GM18508 (cell line): ENCODE measurements around the gene NEDD4L.
"Not testable (repeated sequence)": the region's sequence is repeated elsewhere in the genome, so short reads cannot be mapped to it uniquely, and the experiment has no call there.

Source experiments
- ATAC-seq: cut with Tn5 transposase; IDR thresholded peaks from one replicate; pipeline ENCODE4 v1.9.1; 2021; ENCODE audit warnings: moderate number of reproducible peaks; ENCODE audit not compliant: insufficient read depth, unreplicated experiment

Gene NEDD4L

GRCh38 chr18:58050963-58051362, 6.9 kb downstream of the NEDD4L start:
- not testable (repeated sequence) for ATAC-seq

DNA sequence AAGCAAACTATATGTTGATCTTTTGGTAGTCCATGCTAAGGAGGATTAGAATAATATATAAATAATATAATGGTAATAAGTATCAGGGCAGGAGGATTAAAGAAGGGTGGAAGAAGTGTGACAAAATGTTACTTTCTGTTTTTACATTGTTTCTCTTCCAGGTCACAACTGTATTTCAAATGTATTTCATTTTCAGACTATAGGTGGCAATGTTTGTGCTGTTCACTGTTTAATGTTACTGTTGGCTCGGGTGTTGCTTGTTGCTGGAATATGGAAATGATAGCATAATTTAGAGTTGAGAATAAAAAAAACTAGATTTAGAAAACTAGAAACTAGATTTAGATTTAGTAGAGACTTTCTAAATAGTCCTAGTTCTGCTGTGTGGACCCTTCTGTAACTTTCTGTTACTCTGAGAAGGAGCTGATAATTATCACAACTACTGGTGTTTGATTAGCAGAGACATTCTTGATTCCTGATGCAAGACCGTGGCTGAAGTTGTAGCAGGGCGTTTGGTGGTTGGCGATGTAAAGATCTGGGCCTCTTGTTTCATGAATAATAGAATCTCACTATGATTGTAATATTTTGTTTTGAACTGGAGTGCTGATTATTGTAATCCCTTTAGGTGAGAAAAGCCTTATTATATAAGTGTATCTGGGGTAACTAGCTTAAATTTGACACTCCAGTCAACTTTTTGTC, 7.9 kb downstream of the NEDD4L start:
- ATAC-seq, result peak; percentile 74

GRCh38 chr18:58052960-58053359, 8.9 kb downstream of the NEDD4L start:
- ATAC-seq, result no peak

DNA sequence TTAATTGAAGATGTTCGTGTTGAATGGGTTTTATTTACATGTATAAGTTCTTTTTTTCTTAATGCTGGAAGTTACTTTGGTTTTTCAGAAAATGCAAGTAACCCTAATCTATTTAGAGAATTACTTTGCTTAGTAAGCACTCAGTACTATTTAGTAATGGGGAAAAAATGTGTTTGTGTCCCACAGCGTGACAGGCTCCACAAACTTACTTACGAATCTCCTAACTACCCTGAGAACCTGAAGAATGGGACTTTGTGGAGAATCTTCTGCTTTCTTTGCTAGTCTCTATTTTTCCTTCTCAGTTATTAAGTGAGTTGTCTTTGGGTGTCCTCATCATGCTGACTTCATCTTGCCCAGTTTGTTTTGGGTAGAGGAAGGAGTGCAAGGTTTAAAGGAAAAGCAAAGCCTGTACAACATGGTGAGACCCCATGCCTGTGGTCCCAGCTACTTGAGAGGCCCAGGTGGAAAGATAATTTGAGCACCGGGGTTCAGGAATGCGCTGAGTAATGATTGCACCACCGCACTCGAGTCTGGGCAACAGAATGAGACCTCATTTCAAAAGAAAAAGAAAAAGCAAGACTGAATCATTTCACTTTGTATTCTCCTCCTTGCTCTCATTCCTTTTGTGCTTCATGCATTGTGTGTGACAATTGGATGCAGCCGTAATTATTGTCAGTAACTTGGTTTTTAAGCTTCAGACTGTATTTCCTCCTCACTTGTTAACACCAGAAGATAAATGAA, 10.2 kb downstream of the NEDD4L start:
- ATAC-seq, result no peak

DNA sequence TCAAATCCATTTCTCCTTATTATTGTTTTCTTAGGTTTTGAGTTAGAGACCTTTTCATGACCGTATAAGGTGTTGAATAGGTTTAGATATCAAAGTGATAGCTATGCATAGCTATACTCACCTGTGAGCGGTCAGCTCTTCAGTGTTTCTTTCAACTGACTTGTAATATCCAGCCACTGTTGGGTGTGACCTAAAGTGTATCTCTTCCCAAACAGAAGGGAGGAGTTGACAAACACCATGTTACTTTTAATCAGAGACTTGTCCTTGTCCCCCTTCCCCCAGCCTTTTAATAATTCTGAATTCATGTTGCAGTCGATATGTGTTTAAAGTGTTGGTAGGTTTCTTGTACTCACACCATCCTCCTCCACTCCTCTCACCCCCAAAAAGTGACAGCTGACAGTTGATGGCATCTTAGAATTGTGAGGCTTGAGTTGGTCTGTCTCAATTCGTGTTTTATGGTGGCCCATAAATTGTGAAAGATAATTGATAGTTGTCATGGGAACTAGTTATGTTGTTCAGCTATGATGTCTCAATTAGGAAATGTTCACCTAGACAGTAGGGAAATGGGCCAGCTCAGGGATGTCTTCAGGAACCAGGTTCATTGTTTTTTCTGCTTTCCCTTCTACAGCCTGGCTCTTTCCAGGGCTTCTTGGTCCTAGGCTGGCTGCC, 12.0 kb downstream of the NEDD4L start:
- ATAC-seq, result no peak

- no peak for ATAC-seq
These were observed 12.8 kb downstream of the NEDD4L start for GRCh38 chr18:58056852-58057251.

DNA sequence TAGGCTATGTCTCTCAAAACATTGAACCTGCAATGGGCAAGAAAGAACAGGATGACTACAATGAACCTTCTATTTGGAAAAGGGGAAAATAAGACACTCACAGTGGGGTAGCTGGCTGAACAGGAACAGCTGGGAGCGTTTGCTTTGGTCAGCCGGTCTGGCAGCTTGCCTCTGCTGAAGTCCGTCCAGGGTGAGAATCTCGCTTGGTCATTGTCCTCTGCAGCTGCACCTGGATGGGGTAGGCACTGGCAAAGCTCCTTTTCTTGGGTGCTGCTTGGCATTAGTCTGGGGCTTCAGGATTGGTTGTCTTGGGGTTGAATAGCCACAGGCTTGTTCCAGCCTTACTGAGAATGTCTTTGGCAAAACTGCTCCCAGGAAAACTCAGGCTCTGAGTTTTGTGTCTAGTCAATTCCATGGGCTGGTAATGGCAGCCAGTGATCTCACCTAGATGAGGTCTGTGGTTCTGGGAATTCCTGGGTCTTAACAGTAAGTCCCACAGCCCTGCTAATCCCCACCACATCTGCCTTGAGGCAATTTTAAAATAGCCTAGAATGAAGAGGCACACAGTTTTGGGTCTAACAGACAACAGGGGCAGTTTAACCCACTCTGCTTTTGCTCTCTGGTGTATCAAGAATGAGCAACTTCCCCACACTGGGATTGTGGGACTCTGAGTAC, 13.4 kb downstream of the NEDD4L start:
- ATAC-seq, result no peak

DNA sequence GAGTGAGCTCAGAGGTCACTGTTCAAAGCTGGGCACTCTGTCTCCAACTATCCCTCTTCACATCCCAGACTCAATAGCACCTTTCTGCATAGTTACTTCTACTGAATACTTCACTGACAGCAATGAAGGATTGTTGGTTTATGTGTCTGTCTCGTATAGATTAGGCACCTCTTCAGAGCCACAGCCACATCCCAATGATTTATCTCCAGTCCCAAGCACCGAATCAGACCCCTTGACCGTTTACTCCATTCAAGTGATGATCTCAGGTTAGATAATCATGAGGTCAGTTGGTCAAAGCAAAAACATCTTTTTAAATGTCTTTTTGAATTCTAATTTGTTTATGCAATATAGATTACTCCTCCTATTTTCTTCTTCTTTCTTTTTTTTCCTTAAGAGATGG, 14.7 kb downstream of the NEDD4L start:
- ATAC-seq, result no peak

DNA sequence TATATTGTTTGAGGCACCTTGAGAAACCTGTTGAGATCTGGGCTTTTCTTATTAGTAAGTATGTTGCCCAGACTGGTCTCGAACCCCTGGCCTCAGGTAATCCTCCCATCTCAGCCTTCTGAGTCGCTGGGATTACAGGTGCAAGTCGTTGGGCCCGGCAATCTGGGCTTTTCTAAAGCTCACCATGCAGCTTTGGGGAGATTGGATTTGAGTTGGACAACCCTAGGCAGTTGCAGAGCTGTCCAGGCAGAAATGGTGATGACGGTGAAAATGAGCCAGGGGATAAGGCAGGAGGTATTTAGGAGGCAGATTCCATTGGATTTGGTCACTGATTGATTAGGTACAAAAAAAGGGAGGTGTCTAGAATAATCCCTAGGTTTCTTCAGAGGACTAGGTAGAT, 16.2 kb downstream of the NEDD4L start:
- ATAC-seq, result no peak

GRCh38 chr18:58061349-58061748, 17.3 kb downstream of the NEDD4L start:
- no peak for ATAC-seq

DNA sequence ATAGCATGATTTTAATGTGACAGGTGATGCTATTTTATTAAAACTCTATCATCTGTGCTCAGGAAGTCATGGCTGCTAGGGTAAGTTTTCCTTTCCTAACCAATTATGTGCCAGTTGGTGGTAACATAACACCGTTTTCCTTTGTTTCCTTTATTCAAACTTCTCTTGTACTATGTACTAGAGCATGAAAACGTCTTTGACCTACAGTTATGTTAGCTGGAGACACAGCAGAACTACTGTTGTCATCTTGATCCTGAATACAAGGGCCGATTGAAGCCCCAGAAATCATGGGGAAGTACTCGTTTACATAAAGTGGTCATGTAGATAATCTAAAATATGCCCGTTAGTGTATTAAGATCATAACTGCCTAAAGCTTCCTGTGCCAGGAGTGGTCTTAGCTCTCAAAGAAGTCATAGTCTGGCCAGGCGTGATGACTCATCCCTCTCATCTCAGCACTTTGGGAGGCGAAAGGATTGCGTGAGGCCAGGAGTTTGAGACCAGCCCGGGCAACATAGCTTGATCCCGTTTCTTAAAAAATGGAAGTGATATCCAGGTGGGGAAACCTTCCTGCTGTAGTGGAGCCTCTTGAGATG, 20.5 kb downstream of the NEDD4L start:
- no peak for ATAC-seq

GRCh38 chr18:58065956-58066355, 21.9 kb downstream of the NEDD4L start:
- ATAC-seq, result no peak

- no peak for ATAC-seq
These were observed 23.6 kb downstream of the NEDD4L start for GRCh38 chr18:58067601-58068000.

DNA sequence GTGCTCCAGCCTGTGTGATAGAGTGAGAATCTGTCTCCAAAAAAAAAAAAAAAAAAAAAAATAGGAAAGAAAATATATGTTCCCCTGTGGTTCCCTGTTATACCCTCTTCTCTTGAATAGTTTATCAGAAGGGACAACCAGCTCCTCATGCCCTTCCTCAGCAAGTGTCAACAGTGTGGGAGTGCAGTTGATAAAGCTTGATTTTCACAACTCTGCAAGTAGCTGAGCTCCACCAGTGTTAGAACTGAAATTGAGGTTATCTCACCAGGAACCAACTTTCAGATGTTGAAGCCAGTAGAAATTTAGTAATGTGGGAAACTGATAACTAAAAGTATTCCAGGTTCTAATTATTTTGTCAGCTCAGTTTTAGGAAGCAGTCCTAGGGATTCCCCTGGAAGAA, 25.1 kb downstream of the NEDD4L start:
- no peak for ATAC-seq

DNA sequence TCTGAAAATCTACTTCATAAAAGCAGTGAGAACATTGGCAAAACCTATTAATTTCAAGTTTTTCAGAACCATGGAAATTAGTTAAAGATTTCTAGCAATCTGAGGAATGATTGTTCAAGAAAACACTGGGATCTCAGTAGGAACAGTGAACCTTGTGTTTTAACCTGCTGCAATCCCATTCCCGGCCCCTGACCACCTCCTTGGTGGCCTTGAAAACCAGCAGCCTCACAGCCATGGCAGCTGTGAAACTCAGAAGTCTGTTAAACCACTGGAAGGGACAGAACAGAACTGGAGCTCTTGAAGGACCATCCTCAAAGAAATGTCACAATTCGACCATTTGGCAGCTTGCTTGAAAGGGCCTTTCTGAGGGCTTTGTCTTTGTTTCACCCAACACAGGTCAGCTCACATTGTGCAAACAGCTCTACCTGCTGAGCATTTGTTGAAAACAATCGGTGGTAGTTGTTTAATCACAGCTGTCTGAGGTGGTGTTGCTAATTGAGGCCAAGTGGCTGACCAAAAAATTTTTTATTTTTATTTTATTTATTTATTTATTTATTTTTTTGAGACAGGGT, 25.8 kb downstream of the NEDD4L start:
- ATAC-seq, result no peak

DNA sequence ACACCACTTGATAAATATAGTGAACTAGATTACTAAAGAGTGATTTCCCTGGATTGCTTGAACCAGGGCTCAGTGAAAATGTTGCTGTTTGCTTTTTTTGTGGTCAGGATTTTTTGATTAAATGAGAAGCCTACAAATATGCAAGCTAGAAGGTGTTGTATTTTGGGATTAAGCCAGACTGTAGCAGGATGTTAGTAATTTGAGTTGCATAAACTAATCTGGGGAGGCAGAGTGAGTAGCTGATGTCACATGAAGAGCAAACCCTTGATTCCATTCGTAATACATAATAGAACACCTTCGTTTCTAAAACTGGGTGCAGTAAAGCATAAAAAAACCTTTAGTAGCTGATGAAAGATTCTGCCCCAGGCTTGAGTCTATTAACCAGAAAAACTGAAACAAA, 32.0 kb downstream of the NEDD4L start:
- no peak for ATAC-seq

DNA sequence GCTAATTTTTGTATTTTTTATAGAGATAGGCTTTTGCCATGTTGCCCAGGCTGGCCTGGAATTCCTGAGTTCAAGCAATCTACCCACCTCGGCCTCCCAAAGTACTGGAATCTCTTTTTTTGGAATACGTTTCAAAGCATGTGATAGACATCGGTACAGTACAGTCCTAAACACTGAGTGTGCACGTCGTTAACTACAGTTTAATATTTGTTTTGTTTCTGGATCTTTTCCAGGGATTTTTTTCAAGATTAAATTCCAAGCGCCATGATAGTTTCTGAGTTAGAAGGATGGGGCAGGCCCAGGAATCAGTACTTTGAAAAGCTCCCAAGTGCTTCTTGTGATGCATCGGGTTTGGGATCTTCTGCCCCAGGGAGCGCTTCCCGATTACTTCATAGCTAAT, 33.3 kb downstream of the NEDD4L start:
- no peak for ATAC-seq

- ATAC-seq, result no peak
These were observed 35.0 kb downstream of the NEDD4L start for GRCh38 chr18:58078889-58079573.

DNA sequence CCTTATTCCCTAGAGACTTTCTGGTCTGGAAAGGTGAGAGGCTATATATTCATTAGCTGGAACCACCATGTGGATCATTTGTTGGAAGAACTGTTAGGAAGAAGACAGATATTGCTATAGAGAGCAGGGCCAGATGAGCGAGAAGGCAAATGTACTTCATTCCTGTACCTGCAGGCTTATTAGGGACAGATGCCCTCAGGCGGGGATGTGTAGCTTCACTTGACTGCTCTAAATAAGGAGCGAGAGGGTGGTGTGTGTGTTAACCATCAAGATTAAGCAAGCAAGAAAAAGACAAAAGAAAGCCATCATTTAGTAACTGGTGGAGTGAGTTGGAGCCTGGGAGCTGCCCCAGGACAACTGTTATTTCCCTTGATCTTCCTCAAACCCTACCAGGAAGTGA, 36.4 kb downstream of the NEDD4L start:
- no peak for ATAC-seq
